GM10847 (cell line): ENCODE results near the gene DHX35.
A peak's percentile ranks its signal among the peaks of the same experiment; 100 is the strongest.

Experiments used
- POLR2A ChIP-seq: IDR thresholded peaks from 2 replicates; pipeline ENCODE4 v1.6.1; 2011; ENCODE audit not compliant: insufficient read length; ENCODE audit errors: extremely low read depth

DHX35 gene

GRCh38 chr20:39049148-39049547 is 87.0 kb downstream of the DHX35 start:
- no peak for TF ChIP-seq POLR2A

- peak; percentile 57 for TF ChIP-seq POLR2A
Measured at GRCh38 chr20:39049684-39050554, 87.8 kb downstream of the DHX35 start.

- no peak for TF ChIP-seq POLR2A
Measured at GRCh38 chr20:39050555-39050902, 88.4 kb downstream of the DHX35 start.

- TF ChIP-seq POLR2A, result no peak
Measured at GRCh38 chr20:39052676-39053075, 90.5 kb downstream of the DHX35 start.

- TF ChIP-seq POLR2A, result no peak
Measured at GRCh38 chr20:39057143-39057542, 95.0 kb downstream of the DHX35 start.

GRCh38 chr20:39057911-39058310 is 95.8 kb downstream of the DHX35 start:
- TF ChIP-seq POLR2A, result no peak

GRCh38 chr20:39059036-39059435 is 96.9 kb downstream of the DHX35 start:
- TF ChIP-seq POLR2A, result no peak

GRCh38 chr20:39066471-39067242 is 104.5 kb downstream of the DHX35 start:
- no peak for TF ChIP-seq POLR2A

GRCh38 chr20:39067526-39068216 is 105.5 kb downstream of the DHX35 start:
- no peak for TF ChIP-seq POLR2A

GRCh38 chr20:39069976-39070375 is 107.8 kb downstream of the DHX35 start:
- no peak for TF ChIP-seq POLR2A

- no peak for TF ChIP-seq POLR2A
Measured at GRCh38 chr20:39070484-39071231, 108.5 kb downstream of the DHX35 start.

GRCh38 chr20:39072132-39072531 is 110.0 kb downstream of the DHX35 start:
- no peak for TF ChIP-seq POLR2A

- TF ChIP-seq POLR2A, result no peak
Measured at GRCh38 chr20:39072653-39073052, 110.5 kb downstream of the DHX35 start.

- TF ChIP-seq POLR2A, result no peak
Measured at GRCh38 chr20:39075731-39076130, 113.6 kb downstream of the DHX35 start.

- no peak for TF ChIP-seq POLR2A
Measured at GRCh38 chr20:39076958-39077357, 114.8 kb downstream of the DHX35 start.
